ENCODE measurements around the gene XAGE1B. TPM values are rescaled to one million over a fixed set of nuclear protein-coding genes. Genes with fewer than 3 reads are reported as not detected.
"Not testable (repeated sequence)": the region's sequence is repeated elsewhere in the genome, so short reads cannot be mapped to it uniquely, and the experiment has no call there.

Gene XAGE1B
- not detected for total RNA-seq

DNA sequence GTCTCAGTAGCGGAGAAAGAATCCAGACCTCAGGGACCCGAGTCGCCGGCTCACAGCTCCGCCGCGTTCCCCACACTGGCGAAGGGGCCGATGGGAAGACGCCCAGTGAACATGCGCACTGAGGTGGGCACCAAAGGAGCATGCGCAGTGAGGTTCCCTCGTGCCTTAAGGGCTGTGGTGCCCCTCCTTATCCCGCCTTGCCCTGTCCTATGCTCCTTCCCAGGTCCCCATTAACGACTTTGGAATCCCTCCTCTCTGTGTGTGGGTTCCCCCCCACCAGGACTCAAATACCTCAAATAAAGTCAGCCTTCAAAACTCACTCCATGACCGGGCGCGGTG, at the start of gene XAGE1B:
TSS of gene XAGE1B (minus strand) at position 77 of the 339 bp plus-strand sequence. CDS start 1,536 bp downstream, outside the sequence.
- H3K36me3 ChIP-seq; H3K27ac ChIP-seq; H3K9me3 ChIP-seq; H3K4me3 ChIP-seq; H3K4me1 ChIP-seq (ENCODE audit: control insufficient read depth in 1 of 2, low read depth in 2 of 2); ATAC-seq (ENCODE audit: insufficient number of reproducible peaks, low FRiP score, low read depth); H3K27me3 ChIP-seq (replicated peaks; ENCODE audit: insufficient read depth); DNase-seq (ENCODE audit: low spot score): not testable (repeated sequence)

DNA sequence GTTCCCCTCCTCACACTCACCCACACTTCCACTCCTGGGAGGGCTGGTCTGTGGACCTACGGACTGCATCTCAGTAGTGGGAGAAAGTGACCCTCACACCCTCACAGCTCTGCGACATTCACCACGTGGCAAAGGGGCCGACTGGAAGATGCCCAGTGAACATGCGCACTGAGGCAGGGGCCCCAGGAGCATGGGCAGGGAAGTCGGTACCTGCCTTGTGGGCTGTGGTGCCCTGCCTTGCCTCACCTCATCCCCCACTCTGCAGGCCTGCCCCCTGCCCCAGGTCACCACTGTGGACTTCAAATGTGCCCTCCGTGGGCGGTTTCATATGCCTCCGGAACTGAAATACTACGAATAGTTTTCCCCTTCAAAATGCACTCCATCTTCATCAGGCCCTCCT, 46.2 kb upstream of the XAGE1B start:
- Histone ChIP-seq H3K36me3 (no peaks in the 10 kb centered on the region), H3K9me3 (no peaks in the 10 kb centered on the region), H3K4me3 (no peak overlapping the region), H3K27ac (no peak overlapping the region), H3K27me3 (replicated peaks; ENCODE audit: insufficient read depth) (no peaks in the 10 kb centered on the region), H3K4me1 (ENCODE audit: control insufficient read depth in 1 of 2, low read depth in 2 of 2) (no peaks in the 10 kb centered on the region)
- no peak for DNase-seq (ENCODE audit: low spot score)
- TF ChIP-seq CTCF (IDR thresholded peaks at IDR 0.05) = no peak
- ATAC-seq (ENCODE audit: insufficient number of reproducible peaks, low FRiP score, low read depth) = no peak

- ATAC-seq (ENCODE audit: insufficient number of reproducible peaks, low FRiP score, low read depth) (no peak), DNase-seq (ENCODE audit: low spot score) (no peak)
- Histone ChIP-seq H3K9me3 (no peaks in the 10 kb centered on the region), H3K4me1 (ENCODE audit: control insufficient read depth in 1 of 2, low read depth in 2 of 2) (no peaks in the 10 kb centered on the region), H3K4me3 (no peak overlapping the region), H3K27me3 (replicated peaks; ENCODE audit: insufficient read depth) (no peaks in the 10 kb centered on the region), H3K36me3 (no peaks in the 10 kb centered on the region), H3K27ac (no peak overlapping the region)
- no peak for TF ChIP-seq CTCF (IDR thresholded peaks at IDR 0.05)
These were observed 41.3 kb upstream of the XAGE1B start for GRCh38 chrX:52558140-52558539.

GRCh38 chrX:52556741-52557140, 39.9 kb upstream of the XAGE1B start:
- Histone ChIP-seq H3K27ac (no peak overlapping the region), H3K27me3 (replicated peaks; ENCODE audit: insufficient read depth) (no peaks in the 10 kb centered on the region), H3K9me3 (no peaks in the 10 kb centered on the region), H3K4me1 (ENCODE audit: control insufficient read depth in 1 of 2, low read depth in 2 of 2) (no peaks in the 10 kb centered on the region), H3K36me3 (no peaks in the 10 kb centered on the region), H3K4me3 (no peak overlapping the region)
- DNase-seq (ENCODE audit: low spot score) = no peak
- ATAC-seq (ENCODE audit: insufficient number of reproducible peaks, low FRiP score, low read depth) = no peak
- TF ChIP-seq CTCF (IDR thresholded peaks at IDR 0.05) = no peak

- H3K4me3 ChIP-seq = no peak overlapping the region
- ATAC-seq (ENCODE audit: insufficient number of reproducible peaks, low FRiP score, low read depth) (no peak), DNase-seq (ENCODE audit: low spot score) (no peak)
- H3K9me3 ChIP-seq = no peaks in the 10 kb centered on the region
- H3K4me1 ChIP-seq (ENCODE audit: control insufficient read depth in 1 of 2, low read depth in 2 of 2) = no peaks in the 10 kb centered on the region
- H3K27me3 ChIP-seq (replicated peaks; ENCODE audit: insufficient read depth) = no peaks in the 10 kb centered on the region
- TF ChIP-seq CTCF (IDR thresholded peaks at IDR 0.05) = no peak
- no peaks in the 10 kb centered on the region for H3K36me3 ChIP-seq
- no peak overlapping the region for H3K27ac ChIP-seq
These were observed 37.3 kb upstream of the XAGE1B start for GRCh38 chrX:52553995-52554642.

DNA sequence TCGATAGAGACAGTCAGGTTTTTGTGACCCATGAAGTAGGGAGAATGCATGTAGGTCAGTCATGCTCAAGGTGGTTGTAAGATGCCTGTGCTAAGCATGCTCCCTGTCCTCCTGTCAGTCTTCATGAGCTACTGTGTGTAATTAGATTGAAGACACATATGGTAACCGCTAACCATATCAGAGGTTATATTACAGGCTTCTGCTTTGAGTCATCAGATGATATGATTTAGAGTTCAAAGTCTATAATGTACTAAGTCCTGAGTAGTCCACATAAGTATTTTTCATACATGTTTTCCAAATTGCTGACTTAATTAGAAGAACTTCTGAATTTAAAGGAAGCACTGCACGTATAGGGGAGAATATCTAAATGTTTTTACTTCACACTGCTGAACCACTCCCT, 31.9 kb upstream of the XAGE1B start:
- not testable (repeated sequence) for H3K27me3 ChIP-seq (replicated peaks; ENCODE audit: insufficient read depth); H3K9me3 ChIP-seq; H3K27ac ChIP-seq; H3K4me3 ChIP-seq; H3K36me3 ChIP-seq; ATAC-seq (ENCODE audit: insufficient number of reproducible peaks, low FRiP score, low read depth); H3K4me1 ChIP-seq (ENCODE audit: control insufficient read depth in 1 of 2, low read depth in 2 of 2); DNase-seq (ENCODE audit: low spot score)
